Spleen (tissue), 11 donors: ENCODE measurements around the gene EXD3. TPM values are rescaled to one million over a fixed set of nuclear protein-coding genes. Genes with fewer than 3 reads are reported as not detected.
A peak's percentile ranks its signal among the peaks of the same experiment; 100 is the strongest.

Experiments used
- DNase-seq: peaks from one replicate; pipeline ENCODE4 v3.0.0-alpha.2; 2020
- H3K27ac ChIP-seq, 8 donors: fragments of 200-600 bp; sonication (generic) in 7 of 8; 1 replicate in 4 of 8; 2 replicates in 4 of 8; pipeline versions ENCODE4 v1.5.0 to v1.8.0; 2016 to 2021; ENCODE audit warnings: inconsistent platforms in 4 of 8, mild to moderate bottlenecking in 4 of 8, moderate library complexity in 1 of 8
- H3K27me3 ChIP-seq, 7 donors: fragments of 200-600 bp; sonication (generic) in 6 of 7; replicated peaks in 1 of 7; 1 replicate in 4 of 7; 2 replicates in 3 of 7; pipeline versions ENCODE4 v1.5.0 to v1.8.0; 2016 to 2021; ENCODE audit warnings: inconsistent platforms in 3 of 7, mild to moderate bottlenecking in 1 of 7
- H3K36me3 ChIP-seq, 6 donors: fragments of 200-600 bp; sonication (generic) in 5 of 6; 1 replicate in 4 of 6; 2 replicates in 2 of 6; pipeline versions ENCODE4 v1.5.0 to v1.8.0; 2016 to 2021; ENCODE audit warnings: inconsistent platforms in 2 of 6
- H3K4me1 ChIP-seq, 6 donors: fragments of 200-600 bp; sonication (generic) in 5 of 6; 1 replicate in 3 of 6; 2 replicates in 3 of 6; pipeline versions ENCODE4 v1.5.0 to v1.8.0; 2016 to 2021; ENCODE audit warnings: inconsistent platforms in 3 of 6
- H3K4me3 ChIP-seq, 8 donors: fragments of 200-600 bp; sonication (generic) in 7 of 8; 1 replicate in 4 of 8; 2 replicates in 4 of 8; pipeline versions ENCODE4 v1.5.0 to v1.8.0; 2016 to 2021; ENCODE audit warnings: inconsistent platforms in 4 of 8, mild to moderate bottlenecking in 4 of 8, moderate library complexity in 2 of 8
- H3K9me3 ChIP-seq, 8 donors: fragments of 200-600 bp; sonication (generic) in 7 of 8; 1 replicate in 4 of 8; 2 replicates in 4 of 8; pipeline versions ENCODE4 v1.5.0 to v1.8.0; 2016 to 2021; ENCODE audit warnings: inconsistent platforms in 4 of 8
- POLR2A ChIP-seq, 3 donors: fragments of 450-650 bp; IDR thresholded peaks; one replicate each; pipeline ENCODE4 v1.5.1; 2017; ENCODE audit warnings: antibody characterized with exemption in 3 of 3, mild to moderate bottlenecking in 1 of 3
- POLR2AphosphoS5 ChIP-seq, 3 donors: sonication (generic); formaldehyde crosslinking; IDR thresholded peaks; one replicate each; pipeline ENCODE4 v1.5.1; 2017; ENCODE audit warnings: antibody characterized with exemption in 3 of 3
- WGBS, 5 donors: extraction: QIAGEN DNeasy Blood & Tissue Kit in 3 of 5; methylation state at CpG; one replicate each; pipeline versions ENCODE4 v1.1.5 to v1.1.7; 2013 to 2018; 5-methylcytosine and 5-hydroxymethylcytosine counted together
- intact Hi-C: fragments of 100-400 bp; cut with DNase I; formaldehyde crosslinking; loops from one replicate; pipeline ENCODE4 v1.15.0; 2023; ENCODE audit warnings: low total_unique reads
- polyA plus RNA-seq, 3 donors: library from polyadenylated mRNA; stranded (reverse); fragments of 200-250 nt; gene quantifications; one replicate each; pipeline ENCODE4 v1.2.1, GENCODE V29; 2013
- total RNA-seq, 7 donors: library from RNA; depleted of rRNA in 3 of 7; stranded (reverse); fragments of >200 nt in 3 of 7; fragmentation: NEBNext Ultra II Directional in 4 of 7; extraction: Animal tissue kit (Norgen Biotek cat#: 25700) in 4 of 7; gene quantifications; one replicate each; pipeline versions ENCODE4 v1.1.0 to v1.2.1, GENCODE V29; 2016 to 2021
- TF ChIP-seq, protein P1 (sequence below), 11 experiments: fragments of 200-600 bp in 7 of 11; fragments of 450-650 bp in 4 of 11; sonication (generic) in 4 of 11; IDR thresholded peaks in 8 of 11; conservative IDR thresholded peaks in 3 of 11; 1 replicate in 7 of 11; 2 replicates in 4 of 11; pipeline versions ENCODE4 v1.4.0 to v1.8.0; 2016 to 2021; ENCODE audit warnings: antibody characterized with exemption in 11 of 11, inconsistent platforms in 4 of 11, mild to moderate bottlenecking in 1 of 11
- donor health status: healthy with polysubstance abuse.
- donor health status: DM: no; HTN: no; CAD: no; lungs with moderate emphysema.
- donor health status: DM: no; HTN: no; CAD: no.
- donor health status: Bipolar disorder and iron deficiency.
- donor health status: healthy.
- donor health status: DM: no; HTN: no; CAD: no.
- donor health status: DM: yes; HTN: yes; CAD: no.

EXD3 gene
- total and polyA plus RNA-seq, 10 donors, result 14.5 to 62.3 (median 36.3) TPM

DNA sequence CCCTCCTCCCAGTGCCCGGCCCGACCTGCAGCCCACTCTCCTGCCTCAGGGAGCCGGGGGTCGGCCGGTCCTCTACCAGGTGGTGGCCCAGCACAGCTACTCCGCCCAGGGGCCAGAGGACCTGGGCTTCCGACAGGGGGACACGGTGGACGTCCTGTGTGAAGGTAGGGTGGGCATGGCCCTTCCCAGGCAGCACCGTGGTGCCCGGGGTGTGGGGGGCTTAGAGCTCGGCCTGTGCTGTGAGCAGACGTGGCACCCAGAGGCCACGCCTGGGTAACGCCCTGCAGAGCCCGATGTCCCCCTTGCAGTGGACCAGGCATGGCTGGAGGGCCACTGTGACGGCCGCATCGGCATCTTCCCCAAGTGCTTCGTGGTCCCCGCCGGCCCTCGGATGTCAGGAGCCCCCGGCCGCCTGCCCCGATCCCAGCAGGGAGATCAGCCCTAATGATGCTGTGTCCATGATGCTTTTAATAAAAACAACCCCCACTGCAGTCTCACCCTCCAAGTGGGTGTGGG is 11.0 kb upstream of the EXD3 start:
- H3K9me3 ChIP-seq, result no peaks in the 10 kb centered on the region
- intact Hi-C loops, result no loop called here
- H3K27ac ChIP-seq, result no peak overlapping the region
- WGBS, 5 donors, result 86 to 95% (median 94%) methylated on average over 4 to 26 of the region's 26 CpGs
- H3K4me3 ChIP-seq, result no peak overlapping the region
- no peaks in the 10 kb centered on the region for H3K36me3 ChIP-seq
- H3K4me1 ChIP-seq, result peaks cover 0 to 50% (median 9%) of the 10 kb centered on the region in 6 donors
- TF ChIP-seq POLR2A (IDR thresholded peaks at IDR 0.05) (no peak), POLR2AphosphoS5 (IDR thresholded peaks at IDR 0.05) (no peak)
- TF ChIP-seq, protein P1, sequence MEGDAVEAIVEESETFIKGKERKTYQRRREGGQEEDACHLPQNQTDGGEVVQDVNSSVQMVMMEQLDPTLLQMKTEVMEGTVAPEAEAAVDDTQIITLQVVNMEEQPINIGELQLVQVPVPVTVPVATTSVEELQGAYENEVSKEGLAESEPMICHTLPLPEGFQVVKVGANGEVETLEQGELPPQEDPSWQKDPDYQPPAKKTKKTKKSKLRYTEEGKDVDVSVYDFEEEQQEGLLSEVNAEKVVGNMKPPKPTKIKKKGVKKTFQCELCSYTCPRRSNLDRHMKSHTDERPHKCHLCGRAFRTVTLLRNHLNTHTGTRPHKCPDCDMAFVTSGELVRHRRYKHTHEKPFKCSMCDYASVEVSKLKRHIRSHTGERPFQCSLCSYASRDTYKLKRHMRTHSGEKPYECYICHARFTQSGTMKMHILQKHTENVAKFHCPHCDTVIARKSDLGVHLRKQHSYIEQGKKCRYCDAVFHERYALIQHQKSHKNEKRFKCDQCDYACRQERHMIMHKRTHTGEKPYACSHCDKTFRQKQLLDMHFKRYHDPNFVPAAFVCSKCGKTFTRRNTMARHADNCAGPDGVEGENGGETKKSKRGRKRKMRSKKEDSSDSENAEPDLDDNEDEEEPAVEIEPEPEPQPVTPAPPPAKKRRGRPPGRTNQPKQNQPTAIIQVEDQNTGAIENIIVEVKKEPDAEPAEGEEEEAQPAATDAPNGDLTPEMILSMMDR (IDR thresholded peaks at IDR 0.05 in 8 of 11, conservative IDR thresholded peaks at IDR 0.05 in 3 of 11), result no peak
- peaks cover 0 to 82% (median 3%) of the 10 kb centered on the region in 7 donors for H3K27me3 ChIP-seq
- peak; percentile 64 for DNase-seq

DNA sequence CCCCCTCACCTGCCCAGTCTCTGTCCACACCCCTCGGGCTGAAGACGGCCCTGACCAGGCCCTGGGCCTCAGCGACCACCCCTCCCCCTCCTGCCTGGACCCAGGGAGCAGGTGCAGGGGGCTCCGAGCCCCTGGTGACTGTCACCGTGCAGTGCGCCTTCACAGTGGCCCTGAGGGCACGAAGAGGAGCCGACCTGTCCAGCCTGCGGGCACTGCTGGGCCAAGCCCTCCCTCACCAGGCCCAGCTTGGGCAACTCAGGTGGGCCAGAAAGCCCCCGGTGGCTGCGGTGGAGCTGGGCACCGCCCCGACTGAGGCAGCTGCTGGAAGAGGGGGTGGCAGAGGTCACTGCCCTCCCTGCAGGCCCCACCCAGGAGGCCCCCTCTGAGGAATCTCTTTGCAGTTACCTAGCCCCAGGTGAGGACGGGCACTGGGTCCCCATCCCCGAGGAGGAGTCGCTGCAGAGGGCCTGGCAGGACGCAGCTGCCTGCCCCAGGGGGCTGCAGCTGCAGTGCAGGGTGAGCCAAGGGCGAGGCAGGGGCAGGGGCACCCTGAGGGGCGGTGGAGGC is 10.5 kb upstream of the EXD3 start:
- no peaks in the 10 kb centered on the region for H3K9me3 ChIP-seq
- 77 to 83% (median 81%) methylated on average over 13 to 19 of the region's 19 CpGs for WGBS, 5 donors
- TF ChIP-seq POLR2AphosphoS5 (IDR thresholded peaks at IDR 0.05) (no peak), POLR2A (IDR thresholded peaks at IDR 0.05) (no peak)
- peaks cover 0 to 76% (median 3%) of the 10 kb centered on the region in 7 donors for H3K27me3 ChIP-seq
- no peak overlapping the region for H3K27ac ChIP-seq
- DNase-seq, result peak; percentile 73
- peaks cover 0 to 54% (median 9%) of the 10 kb centered on the region in 6 donors for H3K4me1 ChIP-seq
- H3K36me3 ChIP-seq, result no peaks in the 10 kb centered on the region
- H3K4me3 ChIP-seq, result no peak overlapping the region
- intact Hi-C loops, result no loop called here

DNA sequence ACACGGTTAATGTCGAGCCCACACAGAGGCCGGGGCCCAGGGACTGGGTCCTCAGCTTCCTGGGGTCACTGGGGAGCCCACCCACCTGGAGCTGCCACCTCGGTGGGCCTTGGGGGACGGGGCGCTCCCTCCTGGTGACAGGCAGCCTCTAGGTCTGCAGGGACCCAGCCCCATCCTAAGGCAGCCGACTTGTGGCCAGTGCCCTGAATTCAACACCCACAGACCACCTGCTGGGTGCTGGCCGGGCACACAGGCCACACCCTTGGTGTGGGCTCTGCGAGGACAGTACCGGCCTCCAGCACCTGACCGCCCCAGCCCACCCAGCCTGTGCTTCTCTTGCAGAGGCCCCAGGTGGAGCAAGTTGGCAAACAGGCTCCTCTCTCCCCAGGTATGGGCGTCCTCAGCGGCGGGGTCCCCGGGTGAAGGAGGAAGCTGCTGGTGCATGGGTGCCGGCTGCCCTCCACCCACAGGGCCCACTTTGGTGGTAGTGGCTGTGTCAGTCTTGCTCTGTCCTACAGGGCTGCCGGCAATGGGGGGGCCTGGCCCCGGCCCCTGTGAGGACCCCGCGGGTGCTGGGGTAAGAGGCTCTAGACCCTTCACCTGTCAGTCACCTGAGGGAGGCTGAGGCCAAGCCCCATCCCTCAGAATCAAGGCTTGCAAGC is 9.9 kb upstream of the EXD3 start:
- Histone ChIP-seq H3K36me3 (no peaks in the 10 kb centered on the region), H3K4me1 (peaks cover 0 to 54% (median 9%) of the 10 kb centered on the region in 6 donors), H3K27me3 (peaks cover 0 to 70% (median 3%) of the 10 kb centered on the region in 7 donors), H3K9me3 (no peaks in the 10 kb centered on the region), H3K27ac (no peak overlapping the region), H3K4me3 (no peak overlapping the region)
- peak; percentile 71 for DNase-seq
- 85 to 93% (median 90%) methylated on average over 5 to 20 of the region's 20 CpGs for WGBS, 5 donors
- TF ChIP-seq POLR2AphosphoS5 (IDR thresholded peaks at IDR 0.05) (no peak), POLR2A (IDR thresholded peaks at IDR 0.05) (no peak)
- TF ChIP-seq, protein P1 (IDR thresholded peaks at IDR 0.05 in 8 of 11, conservative IDR thresholded peaks at IDR 0.05 in 3 of 11), result no peak
- intact Hi-C loops, result no loop called here

DNA sequence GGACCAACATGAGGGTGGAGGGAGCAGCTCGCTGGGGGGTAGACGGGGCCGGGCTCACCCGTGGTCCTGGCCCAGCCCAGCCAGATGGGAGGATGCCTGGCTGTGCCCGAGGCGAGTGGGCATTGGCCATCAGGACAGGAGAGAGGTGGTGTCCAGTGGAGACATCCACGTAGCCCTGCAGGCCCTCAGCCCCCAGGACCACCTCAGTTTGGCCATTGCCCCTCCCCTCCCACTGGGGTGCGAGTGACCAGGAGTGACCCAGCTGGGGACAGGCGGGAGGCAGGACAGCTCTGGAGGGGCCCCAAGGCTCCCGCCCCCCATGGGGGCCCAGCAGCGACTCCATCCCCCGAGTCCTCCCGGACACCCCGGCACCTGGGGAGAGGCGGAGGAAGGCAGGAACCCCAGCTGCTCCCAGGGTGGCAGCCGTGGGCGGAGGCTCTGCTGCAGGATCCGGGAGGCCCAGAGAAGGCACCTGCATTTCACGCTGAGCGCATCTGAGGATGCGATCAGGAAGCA is 8.5 kb upstream of the EXD3 start:
- no peaks in the 10 kb centered on the region for H3K36me3 ChIP-seq
- peaks cover 0 to 57% (median 0%) of the 10 kb centered on the region in 7 donors for H3K27me3 ChIP-seq
- no peak overlapping the region for H3K27ac ChIP-seq
- no peak overlapping the region for H3K4me3 ChIP-seq
- peak; percentile 65 for DNase-seq
- 68 to 82% (median 74%) methylated on average over 8 to 21 of the region's 21 CpGs for whole genome bisulfite sequencing, 5 donors
- TF ChIP-seq, protein P1 (IDR thresholded peaks at IDR 0.05 in 8 of 11, conservative IDR thresholded peaks at IDR 0.05 in 3 of 11), result no peak
- TF ChIP-seq POLR2AphosphoS5 (IDR thresholded peaks at IDR 0.05) (no peak), POLR2A (IDR thresholded peaks at IDR 0.05) (no peak)
- H3K4me1 ChIP-seq, result peaks cover 0 to 43% (median 7%) of the 10 kb centered on the region in 6 donors
- no peaks in the 10 kb centered on the region for H3K9me3 ChIP-seq
- intact Hi-C loops, result no loop called here
